DOHH2 (cell line): Measurements from ENCODE around the gene PRUNE1.

Experiments
- H3F3A ChIP-seq: fragments of 200-600 bp; sonication (generic), shearing (Covaris generic); 2 replicates; pipeline ENCODE4 v1.6.0; 2016; ENCODE audit warnings: antibody characterized with exemption, mild to moderate bottlenecking; ENCODE audit not compliant: control insufficient read depth, insufficient read depth
- H3K27ac ChIP-seq: fragments of 200-600 bp; sonication (generic); 2 replicates; pipeline ENCODE4 v1.5.1; 2014; ENCODE audit warnings: low read depth, mild to moderate bottlenecking, low read length, moderate library complexity
- H3K27me3 ChIP-seq: fragments of 200-600 bp; sonication (generic); 2 replicates; pipeline ENCODE4 v1.6.1; 2014; ENCODE audit warnings: mild to moderate bottlenecking, low read length, mixed read lengths; ENCODE audit not compliant: control insufficient read depth
- H3K36me3 ChIP-seq: fragments of 200-600 bp; sonication (generic); 2 replicates; pipeline ENCODE4 v1.6.1; 2014; ENCODE audit warnings: mild to moderate bottlenecking, low read length, moderate library complexity, mixed read lengths; ENCODE audit not compliant: control insufficient read depth
- H3K4me1 ChIP-seq: fragments of 200-600 bp; sonication (generic); 2 replicates; pipeline ENCODE4 v1.6.1; 2014; ENCODE audit warnings: mild to moderate bottlenecking, low read length, mixed read lengths; ENCODE audit not compliant: control insufficient read depth
- H3K4me2 ChIP-seq: fragments of 200-600 bp; sonication (generic); 2 replicates; pipeline ENCODE4 v1.6.0; 2014; ENCODE audit warnings: mild to moderate bottlenecking, low read length, moderate library complexity
- H3K4me3 ChIP-seq: fragments of 200-600 bp; sonication (generic); 2 replicates; pipeline ENCODE4 v1.5.1; 2014; ENCODE audit warnings: mild to moderate bottlenecking, low read length, mixed read lengths
- H3K79me2 ChIP-seq: fragments of 200-600 bp; sonication (generic); 2 replicates; pipeline ENCODE4 v1.6.1; 2014; ENCODE audit warnings: mild to moderate bottlenecking, low read length, mixed read lengths; ENCODE audit not compliant: control insufficient read depth
- H3K9me2 ChIP-seq: fragments of 200-600 bp; sonication (generic); replicated peaks from 2 replicates; pipeline ENCODE4 v1.6.1; 2014; ENCODE audit warnings: mild to moderate bottlenecking, low read length, mixed read lengths; ENCODE audit not compliant: control insufficient read depth
- H3K9me3 ChIP-seq: fragments of 200-600 bp; sonication (generic); 2 replicates; pipeline ENCODE4 v1.6.1; 2014; ENCODE audit warnings: antibody characterized with exemption, low read length, mixed read lengths; ENCODE audit not compliant: control insufficient read depth, insufficient read depth
- H4K20me1 ChIP-seq: fragments of 200-600 bp; sonication (generic); 2 replicates; pipeline ENCODE4 v1.6.0; 2014; ENCODE audit warnings: low read depth, mild to moderate bottlenecking, antibody characterized with exemption, low read length, moderate library complexity; ENCODE audit not compliant: control insufficient read depth, insufficient read depth
- CTCF ChIP-seq: fragments of 200-600 bp; sonication (generic); IDR thresholded peaks from one replicate; pipeline ENCODE4 v1.5.1; 2014; ENCODE audit warnings: antibody characterized with exemption, mild to moderate bottlenecking, low read depth, low read length; ENCODE audit not compliant: poor library complexity, severe bottlenecking
- EZH2phosphoT487 ChIP-seq: fragments of 200-600 bp; sonication (generic); IDR thresholded peaks from 2 replicates; pipeline ENCODE4 v1.6.1; 2017; ENCODE audit warnings: borderline replicate concordance, mild to moderate bottlenecking, antibody characterized with exemption, low read length, moderate library complexity, mixed read lengths

PRUNE1 gene

GRCh38 chr1:151008244-151009205 is at the start of gene PRUNE1:
Gene PRUNE1, plus strand, starts transcription at chr1:151008449. Its CDS starts 184 bp downstream, at chr1:151008633.
- Histone ChIP-seq H3K79me2 (peaks cover 24% of the 10 kb centered on the region), H3F3A (peaks cover 6% of the 10 kb centered on the region), H3K36me3 (0 out of 2 replicates have a peak, but pooled peaks cover 3% of the 10 kb centered on the region), H4K20me1 (no peaks in the 10 kb centered on the region), H3K4me1 (peaks cover 52% of the 10 kb centered on the region), H3K27ac (peak within 1 kb of the TSS; percentile 21; the same call in 1 of the 2 replicates), H3K9me2 (no peaks in the 10 kb centered on the region), H3K4me2 (peak within 1 kb of the TSS; percentile 90), H3K9me3 (no peaks in the 10 kb centered on the region), H3K4me3 (peak within 1 kb of the TSS; percentile 96), H3K27me3 (no peaks in the 10 kb centered on the region)
- TF ChIP-seq EZH2phosphoT487 (no peak), CTCF (no peak)

GRCh38 chr1:150960646-150961045 is 47.6 kb upstream of the PRUNE1 start:
- H3F3A ChIP-seq = peaks cover 14% of the 10 kb centered on the region
- H3K27me3 ChIP-seq = no peaks in the 10 kb centered on the region
- H3K27ac ChIP-seq = no peak overlapping the region
- no peaks in the 10 kb centered on the region for H3K9me3 ChIP-seq
- H3K4me1 ChIP-seq = no peaks in the 10 kb centered on the region
- no peaks in the 10 kb centered on the region for H4K20me1 ChIP-seq
- H3K4me3 ChIP-seq = no peak overlapping the region
- no peak overlapping the region for H3K4me2 ChIP-seq
- H3K9me2 ChIP-seq = no peaks in the 10 kb centered on the region
- peaks cover 79% of the 10 kb centered on the region for H3K36me3 ChIP-seq
- no peak for TF ChIP-seq CTCF
- no peak for TF ChIP-seq EZH2phosphoT487
- H3K79me2 ChIP-seq = no peaks in the 10 kb centered on the region

- Histone ChIP-seq H3K9me3 (no peaks in the 10 kb centered on the region), H3F3A (peaks cover 18% of the 10 kb centered on the region), H3K4me1 (no peaks in the 10 kb centered on the region), H3K36me3 (peaks cover 82% of the 10 kb centered on the region), H3K4me3 (no peak overlapping the region), H3K4me2 (no peak overlapping the region), H3K79me2 (no peaks in the 10 kb centered on the region), H3K27ac (no peak overlapping the region), H4K20me1 (no peaks in the 10 kb centered on the region), H3K9me2 (no peaks in the 10 kb centered on the region), H3K27me3 (no peaks in the 10 kb centered on the region)
- TF ChIP-seq CTCF = no peak
- TF ChIP-seq EZH2phosphoT487 = no peak
These were observed 46.5 kb upstream of the PRUNE1 start for GRCh38 chr1:150961756-150962155.
